Fibroblast of lung (primary cell): Measurements from ENCODE around the gene CPS1. TPM values are rescaled to one million over a fixed set of nuclear protein-coding genes. Genes with fewer than 3 reads are reported as not detected.

ENCODE experiments used
- DNase-seq, 2 donors: peaks; one replicate each; pipeline versions ENCODE4 v3.0.0 to v3.0.0-alpha.2; 2010; ENCODE audit warnings: low read depth in 2 of 2
- H2AFZ ChIP-seq: 2 replicates; pipeline ENCODE4 v1.5.1; 2012; ENCODE audit warnings: low read length, control low read depth, inconsistent platforms
- H3K27ac ChIP-seq: 2 replicates; pipeline ENCODE4 v1.5.1; 2011; ENCODE audit warnings: low read length, control low read depth; ENCODE audit not compliant: insufficient read depth
- H3K27me3 ChIP-seq: 2 replicates; pipeline ENCODE4 v1.5.1; 2011; ENCODE audit warnings: mild to moderate bottlenecking, low read length; ENCODE audit not compliant: control insufficient read depth, insufficient read depth
- H3K36me3 ChIP-seq: 2 replicates; pipeline ENCODE4 v1.5.1; 2011; ENCODE audit warnings: low read length; ENCODE audit not compliant: control insufficient read depth, insufficient read depth
- H3K4me1 ChIP-seq: 2 replicates; pipeline ENCODE4 v1.5.1; 2011; ENCODE audit warnings: low read length; ENCODE audit not compliant: control insufficient read depth, insufficient read depth; ENCODE audit errors: extremely low read depth
- H3K4me2 ChIP-seq: 2 replicates; pipeline ENCODE4 v1.5.1; 2011; ENCODE audit warnings: low read length, control low read depth; ENCODE audit not compliant: insufficient read depth; ENCODE audit errors: extremely low read depth
- H3K4me3 ChIP-seq, 4 experiments: fragments of 200-600 bp in 1 of 4; sonication (generic) in 1 of 4; replicated peaks in 1 of 4; 2 replicates each; pipeline ENCODE4 v1.5.1; 2011 to 2016; ENCODE audit warnings: low read length in 4 of 4, low read depth in 3 of 4, mild to moderate bottlenecking in 3 of 4, control low read depth in 2 of 4, inconsistent platforms in 1 of 4, mixed read lengths in 1 of 4; ENCODE audit not compliant: insufficient read depth in 1 of 4; ENCODE audit errors: control extremely low read depth in 1 of 4
- H3K79me2 ChIP-seq: 2 replicates; pipeline ENCODE4 v1.5.1; 2012; ENCODE audit warnings: mild to moderate bottlenecking, low read length, inconsistent platforms; ENCODE audit not compliant: control insufficient read depth, insufficient read depth
- H3K9ac ChIP-seq: 2 replicates; pipeline ENCODE4 v1.5.1; 2011; ENCODE audit warnings: mild to moderate bottlenecking, low read length, control low read depth; ENCODE audit not compliant: insufficient read depth
- H3K9me3 ChIP-seq: 2 replicates; pipeline ENCODE4 v1.5.1; 2012; ENCODE audit warnings: low read depth, low read length; ENCODE audit not compliant: control insufficient read depth, insufficient read depth
- H4K20me1 ChIP-seq: 2 replicates; pipeline ENCODE4 v1.5.1; 2011; ENCODE audit warnings: low read length; ENCODE audit not compliant: control insufficient read depth, insufficient read depth; ENCODE audit errors: extremely low read depth
- CTCF ChIP-seq, 2 donors: IDR thresholded peaks in 1 of 2; conservative IDR thresholded peaks in 1 of 2; 1 replicate in 1 of 2; 2 replicates in 1 of 2; pipeline ENCODE4 v1.5.1; 2011 to 2012; ENCODE audit warnings: low read length in 2 of 2, control low read depth in 1 of 2, inconsistent platforms in 1 of 2, low read depth in 1 of 2, mild to moderate bottlenecking in 1 of 2
- EZH2 ChIP-seq: IDR thresholded peaks from 2 replicates; pipeline ENCODE4 v1.5.1; 2012; ENCODE audit warnings: low read length, control low read depth, mild to moderate bottlenecking; ENCODE audit errors: missing control alignments
- polyA plus RNA-seq, 2 donors: library from polyadenylated mRNA; depleted of rRNA in 1 of 2; stranded (reverse) in 1 of 2; unstranded in 1 of 2; fragments of >200 nt; gene quantifications; 2 replicates each; pipeline ENCODE4 v1.2.1, GENCODE V29; 2011 to 2012; ENCODE audit warnings: missing spikeins in 1 of 2
- total RNA-seq: library from RNA; depleted of rRNA; stranded (reverse); fragments of >200 nt; gene quantifications from 2 replicates; pipeline ENCODE4 v1.2.1, GENCODE V29; 2014

CPS1 gene
- total and polyA plus RNA-seq, 2 donors (not counting 1 experiment from before 2014, with no cell fraction given): 25.7 to 27.4 TPM

- Histone ChIP-seq H3K4me3 (no peak overlapping the region), H3K4me2 (no peak overlapping the region), H3K36me3 (no peaks in the 10 kb centered on the region), H3K9ac (no peak overlapping the region), H3K79me2 (no peaks in the 10 kb centered on the region), H4K20me1 (no peaks in the 10 kb centered on the region), H3K27ac (no peak overlapping the region), H3K4me1 (no peaks in the 10 kb centered on the region), H3K9me3 (no peaks in the 10 kb centered on the region), H2AFZ (no peak overlapping the region), H3K27me3 (no peaks in the 10 kb centered on the region)
- DNase-seq: no peak
- TF ChIP-seq CTCF (conservative IDR thresholded peaks at IDR 0.05 in 1 of 2, IDR thresholded peaks at IDR 0.05 in 1 of 2; ENCODE audit: low read depth in 1 of 2, low read length in 2 of 2): no peak
- TF ChIP-seq EZH2: no peak
Observed at GRCh38 chr2:210534879-210535278, 21.5 kb upstream of the CPS1 start.

GRCh38 chr2:210536973-210537650 is 19.3 kb upstream of the CPS1 start:
- Histone ChIP-seq H3K4me3 (no peak overlapping the region), H3K4me2 (no peak overlapping the region), H3K36me3 (no peaks in the 10 kb centered on the region), H3K9ac (no peak overlapping the region), H3K4me1 (no peaks in the 10 kb centered on the region), H3K9me3 (no peaks in the 10 kb centered on the region), H2AFZ (no peak overlapping the region), H4K20me1 (no peaks in the 10 kb centered on the region), H3K27me3 (no peaks in the 10 kb centered on the region), H3K79me2 (no peaks in the 10 kb centered on the region), H3K27ac (no peak overlapping the region)
- no peak for DNase-seq
- TF ChIP-seq EZH2: no peak
- TF ChIP-seq CTCF (conservative IDR thresholded peaks at IDR 0.05 in 1 of 2, IDR thresholded peaks at IDR 0.05 in 1 of 2; ENCODE audit: low read depth in 1 of 2, low read length in 2 of 2): no peak

GRCh38 chr2:210539035-210539434 is 17.4 kb upstream of the CPS1 start:
- H3K27ac ChIP-seq: no peak overlapping the region

More at GRCh38 chr2:210539035-210539434, 17.4 kb upstream of the CPS1 start:
- H4K20me1 ChIP-seq: no peaks in the 10 kb centered on the region
- H3K9me3 ChIP-seq: no peaks in the 10 kb centered on the region
- no peak overlapping the region for H3K4me3 ChIP-seq
- TF ChIP-seq CTCF (conservative IDR thresholded peaks at IDR 0.05 in 1 of 2, IDR thresholded peaks at IDR 0.05 in 1 of 2; ENCODE audit: low read depth in 1 of 2, low read length in 2 of 2) (no peak), EZH2 (no peak)
- DNase-seq: no peak
- H3K36me3 ChIP-seq: no peaks in the 10 kb centered on the region
- no peaks in the 10 kb centered on the region for H3K4me1 ChIP-seq
- no peak overlapping the region for H3K4me2 ChIP-seq
- H2AFZ ChIP-seq: no peak overlapping the region
- no peaks in the 10 kb centered on the region for H3K79me2 ChIP-seq
- no peak overlapping the region for H3K9ac ChIP-seq
- H3K27me3 ChIP-seq: no peaks in the 10 kb centered on the region
